Bronchial epithelial cell (primary cell): ENCODE data around the gene MOK. TPM values are rescaled to one million over a fixed set of nuclear protein-coding genes. Genes with fewer than 3 reads are reported as not detected.

Experiments
- DNase-seq: peaks from one replicate; pipeline ENCODE4 v3.0.0-alpha.2; 2010; ENCODE audit warnings: low read depth
- FAIRE-seq: peaks from 2 replicates; lab custom pipeline; 2011; peaks lifted over from hg19 to GRCh38; lab: Jason Lieb, UNC
- H3K27me3 ChIP-seq: 2 replicates; pipeline ENCODE4 v1.5.1; 2011; ENCODE audit warnings: low read length; ENCODE audit not compliant: control insufficient read depth, insufficient read depth
- H3K36me3 ChIP-seq: 2 replicates; pipeline ENCODE4 v1.5.1; 2011; ENCODE audit warnings: low read length; ENCODE audit not compliant: control insufficient read depth, insufficient read depth
- H3K4me3 ChIP-seq: 2 replicates; pipeline ENCODE4 v1.5.1; 2011; ENCODE audit warnings: mild to moderate bottlenecking, low read depth, low read length, control low read depth
- CTCF ChIP-seq: IDR thresholded peaks from 2 replicates; pipeline ENCODE4 v1.5.1; 2011; ENCODE audit warnings: mild to moderate bottlenecking, moderate library complexity, low read length, control low read depth, inconsistent platforms; ENCODE audit not compliant: insufficient read depth, severe bottlenecking
- total RNA-seq: library from RNA; depleted of rRNA; stranded (reverse); fragments of >200 nt; gene quantifications from 2 replicates; pipeline ENCODE4 v1.2.1, GENCODE V29; 2014

The MOK gene
- total RNA-seq, 1 donor from 2014 or later = 3.2 TPM

- Histone ChIP-seq H3K27me3 (no peaks in the 10 kb centered on the region), H3K36me3 (no peaks in the 10 kb centered on the region)
- FAIRE-seq = no peak
Observed at GRCh38 chr14:102180248-102180998, 124.5 kb downstream of the MOK start.

More at GRCh38 chr14:102180248-102180998, 124.5 kb downstream of the MOK start:
- DNase-seq = no peak
- TF ChIP-seq CTCF = no peak
- no peak overlapping the region for H3K4me3 ChIP-seq

Other genes starting within 250 kb of the MOK start
- 140 and 280 TPM in 2 replicates for gene HSP90AA1, start 218.1 kb downstream of the MOK start, total RNA-seq
- 18.9 and 20.0 TPM in 2 replicates for gene WDR20, start 165.3 kb downstream of the MOK start, total RNA-seq
- gene ZNF839, start 14.6 kb upstream of the MOK start, total RNA-seq = 8.2 and 9.7 TPM in 2 replicates
- gene CINP, start 57.7 kb upstream of the MOK start, total RNA-seq = 38.4 and 42.9 TPM in 2 replicates
- 4.7 and 7.6 TPM in 2 replicates for gene TECPR2, start 57.8 kb upstream of the MOK start, total RNA-seq
- 34.8 and 36.1 TPM in 2 replicates for gene ANKRD9, start 204.6 kb upstream of the MOK start, total RNA-seq